ENCODE data around the gene HSD3B1.

The HSD3B1 gene

DNA sequence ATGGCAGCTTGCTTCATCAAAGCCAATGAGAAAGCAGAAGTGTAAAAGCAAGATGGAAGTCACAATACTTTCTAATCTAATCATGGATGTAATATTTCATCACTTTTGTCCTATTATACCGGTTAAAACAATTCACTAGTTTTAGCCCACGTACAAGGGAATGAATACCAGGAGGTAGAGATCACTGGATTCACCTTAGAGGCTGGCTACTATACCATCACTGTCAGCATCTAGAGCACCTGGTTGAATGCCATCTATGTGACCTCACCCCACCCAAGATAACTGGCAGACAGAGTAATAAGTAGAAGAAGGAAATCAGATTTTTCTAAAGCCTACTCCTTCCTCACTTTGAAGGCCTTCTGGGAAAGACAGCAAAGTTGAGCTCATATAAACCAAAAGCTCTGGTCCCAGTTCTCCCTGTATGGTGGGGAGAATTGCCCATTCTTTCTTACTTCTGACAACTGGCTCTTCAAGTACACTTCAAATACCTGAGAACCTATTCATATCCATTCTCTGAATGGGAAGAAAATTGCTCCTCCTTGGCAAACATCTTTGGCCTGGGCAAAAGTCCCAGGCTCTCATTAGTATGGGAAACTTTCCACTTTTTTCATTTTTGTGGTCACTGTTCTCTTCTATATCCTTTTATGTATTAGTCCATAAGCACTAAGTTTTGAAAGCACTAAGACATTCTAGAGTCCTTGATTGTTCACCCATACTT lies 24.8 kb downstream of the HSD3B1 start:
- TF ChIP-seq, protein P1, sequence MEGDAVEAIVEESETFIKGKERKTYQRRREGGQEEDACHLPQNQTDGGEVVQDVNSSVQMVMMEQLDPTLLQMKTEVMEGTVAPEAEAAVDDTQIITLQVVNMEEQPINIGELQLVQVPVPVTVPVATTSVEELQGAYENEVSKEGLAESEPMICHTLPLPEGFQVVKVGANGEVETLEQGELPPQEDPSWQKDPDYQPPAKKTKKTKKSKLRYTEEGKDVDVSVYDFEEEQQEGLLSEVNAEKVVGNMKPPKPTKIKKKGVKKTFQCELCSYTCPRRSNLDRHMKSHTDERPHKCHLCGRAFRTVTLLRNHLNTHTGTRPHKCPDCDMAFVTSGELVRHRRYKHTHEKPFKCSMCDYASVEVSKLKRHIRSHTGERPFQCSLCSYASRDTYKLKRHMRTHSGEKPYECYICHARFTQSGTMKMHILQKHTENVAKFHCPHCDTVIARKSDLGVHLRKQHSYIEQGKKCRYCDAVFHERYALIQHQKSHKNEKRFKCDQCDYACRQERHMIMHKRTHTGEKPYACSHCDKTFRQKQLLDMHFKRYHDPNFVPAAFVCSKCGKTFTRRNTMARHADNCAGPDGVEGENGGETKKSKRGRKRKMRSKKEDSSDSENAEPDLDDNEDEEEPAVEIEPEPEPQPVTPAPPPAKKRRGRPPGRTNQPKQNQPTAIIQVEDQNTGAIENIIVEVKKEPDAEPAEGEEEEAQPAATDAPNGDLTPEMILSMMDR (IDR thresholded peaks at IDR 0.05; ENCODE audit: low read depth, low read length): no peak
- no peak overlapping the region for H3K4me3 ChIP-seq (ENCODE audit: low read depth, low read length)

DNA sequence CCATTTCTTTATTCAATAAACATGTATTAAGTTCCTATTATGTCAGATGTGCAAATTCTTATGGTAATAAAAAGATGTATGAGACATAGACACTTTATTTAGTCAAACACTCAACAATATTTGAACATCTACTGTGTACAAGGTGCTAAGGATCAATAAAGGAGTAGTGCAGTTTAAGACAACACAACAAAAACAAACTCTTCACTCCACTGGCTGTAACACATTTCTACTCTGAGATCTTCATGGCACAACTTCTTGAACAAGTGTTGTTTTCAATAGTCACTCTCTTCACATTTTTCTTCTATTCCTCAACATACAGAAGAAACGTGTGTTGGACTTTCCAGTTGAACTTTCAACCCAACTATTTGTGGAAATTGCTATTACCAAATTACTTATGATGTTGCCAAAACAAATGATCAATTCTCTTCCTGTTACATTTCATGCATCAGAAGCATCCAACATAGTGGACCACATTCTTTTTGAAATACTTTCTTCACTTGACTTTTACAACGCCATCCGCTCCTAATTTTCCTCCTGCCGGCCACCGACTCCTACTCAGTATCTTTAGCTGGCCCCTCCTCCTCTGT lies 25.4 kb downstream of the HSD3B1 start:
- TF ChIP-seq, protein P1 (IDR thresholded peaks at IDR 0.05; ENCODE audit: low read depth, low read length): no peak
- no peak overlapping the region for H3K4me3 ChIP-seq (ENCODE audit: low read depth, low read length)

DNA sequence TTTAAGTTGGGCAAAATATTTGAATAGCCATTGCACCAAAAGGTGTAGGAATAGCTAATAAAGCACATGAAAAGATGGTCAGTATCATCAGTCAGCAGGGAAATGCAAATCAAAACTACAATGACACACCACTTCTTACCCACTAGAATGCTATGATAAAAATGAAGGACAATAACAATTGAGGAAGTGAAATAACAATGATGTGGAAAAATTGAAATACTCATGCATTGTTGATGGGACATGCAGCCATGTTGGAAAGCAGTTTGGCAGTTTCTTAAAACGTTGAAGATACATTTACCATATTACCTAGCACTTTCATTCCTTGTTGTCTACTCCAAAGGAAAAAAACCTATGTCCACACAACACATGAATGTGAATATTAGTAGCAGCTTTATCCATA lies 28.4 kb downstream of the HSD3B1 start:
- no peak overlapping the region for H3K4me3 ChIP-seq (ENCODE audit: low read depth, low read length)
- TF ChIP-seq, protein P1 (IDR thresholded peaks at IDR 0.05; ENCODE audit: low read depth, low read length): no peak

DNA sequence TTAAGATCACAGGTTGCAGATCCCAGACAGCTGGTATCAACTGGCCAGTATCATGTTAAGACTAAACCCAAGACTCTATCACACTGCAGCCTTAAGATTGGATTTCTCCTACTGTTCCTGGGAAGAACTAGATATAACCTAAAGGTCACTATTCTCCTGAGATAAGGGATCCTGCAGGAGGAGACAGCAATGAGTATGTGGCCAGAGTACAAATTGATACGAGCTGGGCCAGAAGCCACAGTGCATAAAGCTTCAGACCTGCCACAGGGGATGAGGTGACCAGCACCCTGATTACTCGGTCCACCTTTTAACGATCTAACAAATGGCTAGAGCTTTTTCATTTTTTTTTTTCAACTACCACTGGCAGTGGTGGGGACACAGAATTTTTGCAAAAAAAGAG lies 31.0 kb downstream of the HSD3B1 start:
- TF ChIP-seq, protein P1 (IDR thresholded peaks at IDR 0.05; ENCODE audit: low read depth, low read length): no peak
- no peak overlapping the region for H3K4me3 ChIP-seq (ENCODE audit: low read depth, low read length)

DNA sequence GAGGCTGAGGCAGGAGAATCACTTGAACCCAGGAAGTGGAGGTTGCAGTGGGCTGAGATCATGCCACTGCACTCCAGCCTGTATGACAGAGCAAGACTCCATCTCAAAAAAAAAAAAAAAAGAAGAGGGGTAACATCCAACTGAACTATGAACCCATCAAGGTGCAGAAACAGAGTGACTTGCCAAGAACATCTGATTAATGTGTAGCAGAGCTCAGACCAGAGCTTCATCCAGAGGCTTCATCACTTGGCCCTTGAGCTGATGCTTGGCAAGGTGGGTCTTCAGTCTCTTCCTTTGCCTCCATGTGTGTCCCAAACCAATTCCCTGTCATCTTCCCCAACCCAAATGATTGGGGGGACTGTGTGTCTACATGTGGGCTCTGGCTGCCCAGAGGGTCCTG lies 32.6 kb downstream of the HSD3B1 start:
- no peak overlapping the region for H3K4me3 ChIP-seq (ENCODE audit: low read depth, low read length)
- TF ChIP-seq, protein P1 (IDR thresholded peaks at IDR 0.05; ENCODE audit: low read depth, low read length): no peak

DNA sequence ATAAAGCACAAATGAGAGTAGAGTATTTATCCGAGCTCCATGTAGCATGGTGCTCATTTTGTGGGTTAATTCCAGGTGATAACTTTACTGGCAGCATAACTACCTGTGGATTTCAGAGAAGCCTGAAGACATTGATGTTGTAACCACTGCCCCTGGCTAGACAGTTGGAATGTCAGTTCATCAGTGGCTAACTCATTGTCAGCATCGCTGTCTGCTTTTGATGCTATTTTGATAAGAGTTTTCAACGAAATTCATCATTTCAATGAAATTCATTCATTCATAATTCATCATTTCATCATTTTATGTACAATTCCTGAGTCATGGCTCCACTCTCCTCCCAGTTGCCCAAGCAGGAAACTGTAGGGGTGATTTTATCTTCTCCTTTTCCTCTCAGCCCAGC lies 34.4 kb downstream of the HSD3B1 start:
- TF ChIP-seq, protein P1 (IDR thresholded peaks at IDR 0.05; ENCODE audit: low read depth, low read length): no peak
- H3K4me3 ChIP-seq (ENCODE audit: low read depth, low read length): no peak overlapping the region

DNA sequence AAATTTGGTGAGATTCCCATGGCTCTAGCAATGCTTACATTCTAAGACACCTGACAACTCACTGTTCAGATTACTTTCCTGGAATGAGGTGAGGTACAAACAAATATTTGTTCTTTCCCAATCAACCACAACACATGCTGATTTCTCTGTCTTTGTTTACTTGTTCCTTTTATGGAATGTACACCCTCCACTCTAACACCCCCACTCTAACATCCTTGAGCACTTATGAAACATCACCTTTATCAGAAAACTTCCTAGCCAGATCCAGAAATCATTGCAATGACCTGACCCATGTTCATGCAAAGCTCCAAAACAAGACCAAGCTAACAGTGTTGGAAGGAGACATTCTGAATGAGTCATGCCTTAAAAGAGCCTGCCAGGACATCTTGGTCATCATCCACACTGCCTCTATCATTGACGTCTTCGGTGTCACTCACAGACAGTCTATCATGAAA lies 35.5 kb downstream of the HSD3B1 start:
- H3K4me3 ChIP-seq (ENCODE audit: low read depth, low read length): no peak overlapping the region
- TF ChIP-seq, protein P1 (IDR thresholded peaks at IDR 0.05; ENCODE audit: low read depth, low read length): no peak
